GM12873 (cell line): Measurements from ENCODE around the gene SCFD1.
A peak's percentile ranks its signal among the peaks of the same experiment; 100 is the strongest.

Source experiments
- TF ChIP-seq, protein P1 (sequence below): IDR thresholded peaks from 2 replicates; pipeline ENCODE4 v1.5.1; 2012; ENCODE audit warnings: low read depth, mild to moderate bottlenecking, moderate library complexity, low read length, control low read depth; ENCODE audit not compliant: insufficient read depth; ENCODE audit errors: missing control alignments

The SCFD1 gene

DNA sequence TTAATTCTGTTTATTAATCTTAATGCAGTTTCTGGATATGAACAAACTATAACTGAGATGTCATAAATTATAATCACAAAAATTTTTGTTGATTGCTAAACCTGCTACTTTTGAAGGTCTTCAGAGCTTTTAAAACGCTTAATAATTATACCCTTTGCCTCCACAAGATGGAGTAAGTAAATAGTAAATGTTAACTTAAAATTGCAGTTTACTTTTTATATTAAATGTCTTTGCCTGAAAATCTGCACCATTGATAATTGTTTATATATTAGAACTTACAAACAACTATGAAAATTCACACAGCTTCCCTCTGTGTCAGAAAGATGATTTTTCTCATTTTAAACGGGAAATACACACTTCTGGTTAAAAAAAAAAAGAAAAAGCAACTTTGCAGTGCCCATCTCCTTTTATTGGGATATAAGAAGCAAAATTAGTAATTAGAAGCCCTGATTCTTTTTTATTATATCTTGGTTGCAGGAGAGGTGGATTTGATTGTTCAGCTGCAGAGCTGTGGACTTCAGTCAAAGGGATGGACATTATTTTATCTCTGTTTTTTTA, 35.6 kb downstream of the SCFD1 start:
- TF ChIP-seq, protein P1, sequence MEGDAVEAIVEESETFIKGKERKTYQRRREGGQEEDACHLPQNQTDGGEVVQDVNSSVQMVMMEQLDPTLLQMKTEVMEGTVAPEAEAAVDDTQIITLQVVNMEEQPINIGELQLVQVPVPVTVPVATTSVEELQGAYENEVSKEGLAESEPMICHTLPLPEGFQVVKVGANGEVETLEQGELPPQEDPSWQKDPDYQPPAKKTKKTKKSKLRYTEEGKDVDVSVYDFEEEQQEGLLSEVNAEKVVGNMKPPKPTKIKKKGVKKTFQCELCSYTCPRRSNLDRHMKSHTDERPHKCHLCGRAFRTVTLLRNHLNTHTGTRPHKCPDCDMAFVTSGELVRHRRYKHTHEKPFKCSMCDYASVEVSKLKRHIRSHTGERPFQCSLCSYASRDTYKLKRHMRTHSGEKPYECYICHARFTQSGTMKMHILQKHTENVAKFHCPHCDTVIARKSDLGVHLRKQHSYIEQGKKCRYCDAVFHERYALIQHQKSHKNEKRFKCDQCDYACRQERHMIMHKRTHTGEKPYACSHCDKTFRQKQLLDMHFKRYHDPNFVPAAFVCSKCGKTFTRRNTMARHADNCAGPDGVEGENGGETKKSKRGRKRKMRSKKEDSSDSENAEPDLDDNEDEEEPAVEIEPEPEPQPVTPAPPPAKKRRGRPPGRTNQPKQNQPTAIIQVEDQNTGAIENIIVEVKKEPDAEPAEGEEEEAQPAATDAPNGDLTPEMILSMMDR = peak; percentile 7

DNA sequence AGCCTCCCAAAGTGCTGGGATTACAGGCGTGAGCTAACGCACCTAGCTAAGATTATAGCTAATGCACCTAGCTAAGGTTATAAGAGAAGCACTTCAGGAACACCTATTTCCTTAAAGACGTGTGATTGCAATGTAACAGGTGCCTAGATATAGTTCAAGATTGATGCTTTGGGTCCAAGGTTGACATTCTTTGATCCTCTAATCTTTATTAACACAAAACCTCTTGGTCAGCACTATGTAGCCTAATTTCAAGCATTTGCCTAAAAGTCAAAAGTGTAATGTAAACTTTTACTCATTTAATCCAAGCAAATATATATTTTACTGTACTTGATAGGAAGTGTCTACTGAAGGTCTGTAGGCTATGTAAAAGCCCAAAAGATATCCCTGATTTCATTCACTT, 36.5 kb downstream of the SCFD1 start:
- TF ChIP-seq, protein P1 = no peak

DNA sequence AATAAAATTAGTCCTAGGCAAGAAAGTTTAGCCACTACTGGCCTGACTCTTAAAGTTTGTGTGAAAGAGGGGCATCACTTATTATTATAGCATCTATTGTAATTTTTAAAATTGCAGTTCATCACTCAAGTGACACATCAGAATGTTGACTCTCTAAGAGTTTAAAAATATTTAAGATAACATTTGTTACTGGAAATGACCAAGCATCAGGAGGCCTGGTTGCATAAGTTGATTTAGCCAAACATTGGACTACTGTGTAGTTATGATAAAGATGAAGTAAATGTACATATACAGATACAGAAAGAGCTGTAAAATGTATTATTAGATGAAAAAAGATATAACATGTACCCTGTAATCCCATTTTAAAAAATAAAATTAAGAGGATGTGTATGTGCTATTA, 47.5 kb downstream of the SCFD1 start:
- TF ChIP-seq, protein P1 = no peak

DNA sequence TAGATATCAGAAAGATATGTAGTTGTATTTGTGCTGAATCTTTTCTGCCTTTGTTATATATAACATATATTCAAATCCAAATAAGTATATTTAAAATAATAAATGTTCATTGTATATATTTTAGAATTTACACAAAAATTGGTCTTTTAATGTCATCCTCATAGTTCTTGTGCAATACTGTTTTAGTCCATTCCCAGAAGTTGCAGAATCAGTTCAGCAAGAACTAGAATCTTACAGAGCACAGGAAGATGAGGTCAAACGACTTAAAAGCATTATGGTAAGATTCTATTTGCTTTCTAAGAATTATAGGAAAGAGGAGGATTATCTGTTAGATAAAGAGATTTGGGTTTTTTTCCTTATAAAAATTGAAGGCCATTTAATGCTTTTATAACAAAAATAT, 51.0 kb downstream of the SCFD1 start:
- TF ChIP-seq, protein P1 = no peak

DNA sequence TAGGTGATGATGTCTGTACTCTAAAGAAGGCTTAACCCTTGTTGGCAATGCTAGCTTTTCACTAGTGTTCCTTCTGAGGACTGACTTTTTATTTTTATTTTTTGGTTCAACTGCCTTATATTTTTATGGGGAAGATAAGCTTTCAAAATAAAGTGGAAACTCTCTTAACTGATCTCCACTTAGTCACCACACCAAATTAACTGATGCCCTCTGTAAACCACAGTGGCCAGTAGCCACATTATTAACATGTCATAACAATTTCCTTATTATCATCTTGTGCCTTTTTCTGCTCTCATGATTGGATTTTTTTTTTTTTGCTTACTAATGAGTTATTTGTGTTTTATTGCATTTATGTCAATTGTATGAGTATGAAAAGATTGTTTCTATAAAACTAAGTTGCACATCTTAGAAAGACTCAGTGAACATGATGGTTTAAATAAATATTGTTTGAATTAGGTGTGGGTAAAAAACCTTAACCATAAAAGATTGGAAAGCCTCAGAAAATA, 56.9 kb downstream of the SCFD1 start:
- TF ChIP-seq, protein P1 = no peak

DNA sequence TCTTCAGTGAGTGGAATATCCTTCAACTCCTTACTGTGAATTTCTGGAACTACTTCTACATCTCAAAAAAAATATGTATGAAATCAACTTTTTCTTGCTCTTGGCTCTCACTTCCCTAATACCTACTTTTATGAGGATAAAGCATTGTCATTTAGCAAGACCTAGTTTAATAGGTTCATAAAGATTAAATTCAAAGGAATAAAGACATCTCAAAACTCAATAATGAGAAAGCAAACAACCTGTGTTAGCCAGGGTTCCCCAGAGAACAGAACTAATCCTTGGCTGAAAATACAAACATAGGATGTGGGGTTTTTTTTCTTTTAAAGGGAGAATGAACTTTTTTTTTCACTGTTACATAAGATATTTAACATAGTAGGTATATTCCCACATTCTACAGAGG, 57.9 kb downstream of the SCFD1 start:
- TF ChIP-seq, protein P1 = no peak

DNA sequence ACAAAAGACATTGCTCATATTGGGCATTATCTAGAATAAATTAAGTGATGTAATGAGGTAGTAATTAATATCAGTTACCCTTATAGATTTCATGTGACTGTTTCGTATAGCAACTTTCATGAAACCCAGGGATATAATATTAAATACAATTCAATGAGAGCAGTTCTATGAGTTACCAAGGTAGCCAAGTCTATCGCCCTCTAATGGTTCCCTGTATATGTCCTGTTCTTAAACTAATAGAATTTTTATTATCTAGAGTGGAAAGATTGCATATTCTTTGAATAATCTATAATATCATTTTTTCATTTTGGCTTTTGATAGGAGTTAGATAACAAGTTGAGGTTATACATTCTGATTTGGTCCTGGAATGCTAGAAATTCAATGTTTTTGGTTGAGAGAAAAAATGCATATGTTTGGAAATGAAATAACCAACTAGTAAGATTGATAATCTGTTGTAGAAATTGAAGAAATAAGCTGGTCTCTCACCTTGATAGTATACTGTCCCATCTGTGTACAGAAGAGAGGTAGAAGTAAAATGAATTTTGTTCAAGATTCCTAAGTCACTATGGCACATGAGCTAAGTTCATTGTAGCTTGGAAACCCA, 59.7 kb downstream of the SCFD1 start:
- TF ChIP-seq, protein P1 = peak; percentile 23
